Omental fat pad (tissue), 4 donors: ENCODE data around the gene HTR3A. TPM values are rescaled to one million over a fixed set of nuclear protein-coding genes. Genes with fewer than 3 reads are reported as not detected.

ENCODE experiments used
- ATAC-seq: fragments of 150-250 bp; one replicate; pipeline ENCODE4 v1.9.1; 2016; ENCODE audit warnings: mild to moderate bottlenecking, moderate library complexity; ENCODE audit not compliant: low FRiP score
- DNase-seq: peaks from one replicate; pipeline ENCODE4 v3.0.0-alpha.2; 2019; ENCODE audit warnings: low spot score
- total RNA-seq, 4 donors: library from RNA; depleted of rRNA; stranded (reverse); fragments of >200 nt; gene quantifications; one replicate each; pipeline ENCODE4 v1.1.0, GENCODE V29; 2016
- TF ChIP-seq, protein P1 (sequence below), 3 donors: fragments of 450-650 bp; IDR thresholded peaks; one replicate each; pipeline ENCODE4 v1.5.1; 2016 to 2017; ENCODE audit warnings: antibody characterized with exemption in 3 of 3, mild to moderate bottlenecking in 3 of 3, moderate library complexity in 2 of 3

The HTR3A gene
- total RNA-seq, 4 donors from 2014 or later = 0.88 TPM; not detected in 3

- no peak for ATAC-seq
These were observed 20.7 kb upstream of the HTR3A start for GRCh38 chr11:113954235-113954634.

DNA sequence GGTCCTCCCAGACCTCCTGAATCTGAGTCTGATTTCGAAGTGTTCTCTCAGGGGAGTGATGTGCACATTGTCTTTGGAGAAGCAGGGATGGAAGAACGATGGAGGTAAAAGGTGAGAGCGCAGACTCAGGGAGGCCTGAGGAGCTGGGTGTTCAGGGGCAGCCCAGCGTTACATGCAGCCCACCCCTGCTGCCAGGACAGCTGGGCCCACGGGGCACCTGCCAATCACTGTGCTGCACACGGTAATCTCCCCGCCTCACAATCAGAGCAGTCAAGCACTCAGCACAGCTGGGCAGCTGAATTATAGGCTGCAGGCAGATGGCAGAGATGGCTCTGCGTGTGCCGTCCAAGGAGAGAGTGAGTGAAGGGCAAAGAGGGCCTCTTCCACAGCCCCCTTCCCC is 17.9 kb upstream of the HTR3A start:
- DNase-seq (no peak), ATAC-seq (no peak)
- TF ChIP-seq, protein P1, sequence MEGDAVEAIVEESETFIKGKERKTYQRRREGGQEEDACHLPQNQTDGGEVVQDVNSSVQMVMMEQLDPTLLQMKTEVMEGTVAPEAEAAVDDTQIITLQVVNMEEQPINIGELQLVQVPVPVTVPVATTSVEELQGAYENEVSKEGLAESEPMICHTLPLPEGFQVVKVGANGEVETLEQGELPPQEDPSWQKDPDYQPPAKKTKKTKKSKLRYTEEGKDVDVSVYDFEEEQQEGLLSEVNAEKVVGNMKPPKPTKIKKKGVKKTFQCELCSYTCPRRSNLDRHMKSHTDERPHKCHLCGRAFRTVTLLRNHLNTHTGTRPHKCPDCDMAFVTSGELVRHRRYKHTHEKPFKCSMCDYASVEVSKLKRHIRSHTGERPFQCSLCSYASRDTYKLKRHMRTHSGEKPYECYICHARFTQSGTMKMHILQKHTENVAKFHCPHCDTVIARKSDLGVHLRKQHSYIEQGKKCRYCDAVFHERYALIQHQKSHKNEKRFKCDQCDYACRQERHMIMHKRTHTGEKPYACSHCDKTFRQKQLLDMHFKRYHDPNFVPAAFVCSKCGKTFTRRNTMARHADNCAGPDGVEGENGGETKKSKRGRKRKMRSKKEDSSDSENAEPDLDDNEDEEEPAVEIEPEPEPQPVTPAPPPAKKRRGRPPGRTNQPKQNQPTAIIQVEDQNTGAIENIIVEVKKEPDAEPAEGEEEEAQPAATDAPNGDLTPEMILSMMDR (IDR thresholded peaks at IDR 0.05) = no peak

More at GRCh38 chr11:113954235-113954634, 20.7 kb upstream of the HTR3A start:
- no peak for DNase-seq
- TF ChIP-seq, protein P1 (IDR thresholded peaks at IDR 0.05) = no peak

DNA sequence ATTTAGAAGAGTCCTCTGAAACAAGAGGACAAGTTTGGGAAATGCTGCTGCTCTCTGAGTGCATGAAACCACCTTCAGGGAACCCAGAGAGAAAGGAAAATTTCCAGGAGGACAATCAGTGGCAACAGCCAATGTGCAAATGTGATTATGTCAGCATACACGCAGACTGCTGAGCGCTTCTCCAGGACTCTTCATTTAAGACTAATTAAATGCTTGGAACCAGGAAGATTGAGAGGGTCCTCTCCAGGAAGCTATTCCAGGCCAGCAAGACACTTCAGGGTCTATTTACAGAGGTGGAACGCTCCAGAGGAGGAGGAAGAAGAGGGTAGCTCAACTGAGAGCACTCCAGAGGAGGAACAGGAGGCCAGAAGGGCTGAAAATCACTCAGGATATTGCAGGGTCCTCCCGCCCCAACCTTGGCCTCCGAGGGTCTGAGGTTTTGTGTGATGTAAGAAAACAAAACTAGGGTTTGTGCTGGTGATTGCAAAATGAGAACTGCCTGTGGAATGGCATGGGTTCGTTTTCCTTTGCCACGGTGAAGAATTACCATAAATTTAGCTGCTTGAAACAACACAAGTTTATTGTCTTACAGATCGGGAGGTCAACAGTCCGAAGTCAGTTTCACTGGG is 14.1 kb upstream of the HTR3A start:
- ATAC-seq (no peak), DNase-seq (no peak)
- TF ChIP-seq, protein P1 (IDR thresholded peaks at IDR 0.05) = no peak

- TF ChIP-seq, protein P1 (IDR thresholded peaks at IDR 0.05) = no peak
- ATAC-seq (no peak), DNase-seq (no peak)
These were observed 7.5 kb upstream of the HTR3A start for GRCh38 chr11:113967361-113967760.

DNA sequence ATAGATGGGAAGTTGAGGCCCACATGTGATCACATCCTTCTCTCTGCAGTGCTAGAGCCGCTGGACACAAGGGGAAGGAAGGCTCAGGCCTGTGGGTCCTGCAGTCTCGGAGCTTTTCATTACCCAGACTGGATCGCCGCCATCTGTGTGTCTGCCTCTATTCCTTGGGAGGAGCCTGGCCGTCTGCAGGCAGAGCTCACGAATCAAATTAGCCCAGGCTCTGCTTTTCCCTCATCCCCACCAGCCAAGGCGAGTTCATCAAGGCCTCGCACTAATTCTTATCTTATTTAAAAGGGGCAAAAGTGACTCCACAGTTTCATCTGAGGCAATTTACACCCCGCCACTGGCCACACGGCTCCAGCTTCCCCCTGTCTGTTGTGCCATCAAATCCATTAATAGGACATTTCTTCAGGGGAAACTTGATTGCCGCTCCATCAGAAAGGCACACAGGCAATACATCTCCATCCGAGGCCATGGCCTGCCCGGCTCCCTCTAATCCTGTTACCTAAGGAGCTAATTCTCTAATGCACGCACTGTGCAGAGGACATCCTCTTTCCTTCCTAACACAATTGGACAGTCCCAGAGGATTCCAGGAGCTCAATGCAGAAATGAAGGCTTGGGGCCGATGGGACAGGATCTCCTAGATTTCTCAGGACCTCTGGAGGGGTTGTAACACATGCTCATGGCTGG is 3.3 kb upstream of the HTR3A start:
- TF ChIP-seq, protein P1 (IDR thresholded peaks at IDR 0.05) = no peak
- DNase-seq (no peak), ATAC-seq (no peak)

GRCh38 chr11:113977071-113977490 is 2.2 kb downstream of the HTR3A start:
- ATAC-seq (no peak), DNase-seq (no peak)
- TF ChIP-seq, protein P1 (IDR thresholded peaks at IDR 0.05) = no peak

DNA sequence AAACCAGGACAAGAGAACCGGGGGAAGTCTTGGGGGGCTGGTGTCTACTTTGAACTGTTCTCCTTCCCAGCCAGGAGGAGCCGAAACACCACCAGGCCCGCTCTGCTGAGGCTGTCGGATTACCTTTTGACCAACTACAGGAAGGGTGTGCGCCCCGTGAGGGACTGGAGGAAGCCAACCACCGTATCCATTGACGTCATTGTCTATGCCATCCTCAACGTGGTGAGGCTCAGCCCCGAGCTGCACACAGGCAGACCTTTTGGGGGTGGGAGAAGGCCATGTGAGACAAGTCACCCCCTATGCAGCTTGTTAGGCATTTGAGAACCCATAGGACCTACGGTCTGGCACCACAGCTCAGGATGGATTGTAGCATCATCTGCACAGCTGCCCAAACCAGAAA is 2.8 kb downstream of the HTR3A start:
- DNase-seq (no peak), ATAC-seq (no peak)
- TF ChIP-seq, protein P1 (IDR thresholded peaks at IDR 0.05) = no peak
